GM12878 (cell line): ENCODE results near the gene ST7.

Experiments
- POLR2A ChIP-seq: IDR thresholded peaks from 2 replicates; pipeline ENCODE4 v1.6.1; 2011; ENCODE audit warnings: low read depth, mild to moderate bottlenecking, low read length
- SRF ChIP-seq, 2 experiments: IDR thresholded peaks; 2 replicates each; pipeline ENCODE4 v1.6.1; 2011; ENCODE audit warnings: low read depth in 2 of 2, low read length in 2 of 2, mild to moderate bottlenecking in 1 of 2, moderate library complexity in 1 of 2
- TAF1 ChIP-seq: IDR thresholded peaks from 2 replicates; pipeline ENCODE4 v1.6.1; 2011; ENCODE audit warnings: mild to moderate bottlenecking, low read depth, low read length, borderline replicate concordance
- TCF12 ChIP-seq: IDR thresholded peaks from 2 replicates; pipeline ENCODE4 v1.6.1; 2011; ENCODE audit warnings: low read depth, mild to moderate bottlenecking, low read length
- YY1 ChIP-seq: IDR thresholded peaks from 2 replicates; pipeline ENCODE4 v1.6.1; 2011; ENCODE audit warnings: low read depth, mild to moderate bottlenecking, low read length
- ZNF24 ChIP-seq: fragments of 450-650 bp; IDR thresholded peaks from 2 replicates; pipeline ENCODE4 v1.6.1; 2017; ENCODE audit warnings: antibody characterized with exemption, mild to moderate bottlenecking
- TF ChIP-seq, protein P1 (sequence below), 3 experiments: IDR thresholded peaks in 2 of 3; conservative IDR thresholded peaks in 1 of 3; 2 replicates each; pipeline ENCODE4 v1.5.1; 2011; ENCODE audit warnings: low read depth in 3 of 3, low read length in 3 of 3, mild to moderate bottlenecking in 3 of 3, control low read depth in 2 of 3, moderate library complexity in 2 of 3, inconsistent platforms in 1 of 3, mixed read lengths in 1 of 3; ENCODE audit not compliant: control insufficient read depth in 2 of 3, insufficient read depth in 1 of 3; ENCODE audit errors: extremely low read depth in 1 of 3
- TF ChIP-seq, protein P2 (sequence below): IDR thresholded peaks from 2 replicates; pipeline ENCODE4 v1.6.1; 2011; ENCODE audit warnings: mild to moderate bottlenecking, low read depth, low read length, moderate library complexity; ENCODE audit not compliant: insufficient replicate concordance

DNA sequence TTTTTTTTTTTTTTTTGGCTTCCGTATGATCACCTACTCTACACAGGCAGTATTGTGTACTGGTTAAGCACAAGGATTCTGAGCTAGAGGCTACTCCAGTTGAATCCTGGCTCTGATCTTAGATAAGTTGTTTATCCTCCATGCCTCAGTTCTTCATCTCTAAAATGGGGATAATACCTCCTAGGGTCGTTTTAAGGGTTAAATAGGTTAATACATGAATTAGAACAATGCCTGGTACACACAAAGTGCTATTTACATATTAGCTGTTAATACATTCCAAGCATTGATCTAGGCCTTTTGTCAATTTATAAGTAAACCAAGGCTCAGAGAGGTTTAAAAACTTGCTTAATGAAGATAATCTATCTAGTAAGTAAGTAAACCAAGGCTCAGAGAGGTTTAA, 59.0 kb downstream of the ST7 start:
- TF ChIP-seq TAF1 (no peak), ZNF24 (no peak), SRF (IDR thresholded peaks at IDR 0.05; ENCODE audit: low read depth in 2 of 2, low read length in 2 of 2) (no peak), TCF12 (no peak), YY1 (no peak), POLR2A (no peak)
- TF ChIP-seq, protein P1, sequence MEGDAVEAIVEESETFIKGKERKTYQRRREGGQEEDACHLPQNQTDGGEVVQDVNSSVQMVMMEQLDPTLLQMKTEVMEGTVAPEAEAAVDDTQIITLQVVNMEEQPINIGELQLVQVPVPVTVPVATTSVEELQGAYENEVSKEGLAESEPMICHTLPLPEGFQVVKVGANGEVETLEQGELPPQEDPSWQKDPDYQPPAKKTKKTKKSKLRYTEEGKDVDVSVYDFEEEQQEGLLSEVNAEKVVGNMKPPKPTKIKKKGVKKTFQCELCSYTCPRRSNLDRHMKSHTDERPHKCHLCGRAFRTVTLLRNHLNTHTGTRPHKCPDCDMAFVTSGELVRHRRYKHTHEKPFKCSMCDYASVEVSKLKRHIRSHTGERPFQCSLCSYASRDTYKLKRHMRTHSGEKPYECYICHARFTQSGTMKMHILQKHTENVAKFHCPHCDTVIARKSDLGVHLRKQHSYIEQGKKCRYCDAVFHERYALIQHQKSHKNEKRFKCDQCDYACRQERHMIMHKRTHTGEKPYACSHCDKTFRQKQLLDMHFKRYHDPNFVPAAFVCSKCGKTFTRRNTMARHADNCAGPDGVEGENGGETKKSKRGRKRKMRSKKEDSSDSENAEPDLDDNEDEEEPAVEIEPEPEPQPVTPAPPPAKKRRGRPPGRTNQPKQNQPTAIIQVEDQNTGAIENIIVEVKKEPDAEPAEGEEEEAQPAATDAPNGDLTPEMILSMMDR (IDR thresholded peaks at IDR 0.05 in 2 of 3, conservative IDR thresholded peaks at IDR 0.05 in 1 of 3; ENCODE audit: control insufficient read depth in 2 of 3, extremely low read depth in 1 of 3, insufficient read depth in 1 of 3, low read depth in 3 of 3, low read length in 3 of 3) = no peak
- TF ChIP-seq, protein P2, sequence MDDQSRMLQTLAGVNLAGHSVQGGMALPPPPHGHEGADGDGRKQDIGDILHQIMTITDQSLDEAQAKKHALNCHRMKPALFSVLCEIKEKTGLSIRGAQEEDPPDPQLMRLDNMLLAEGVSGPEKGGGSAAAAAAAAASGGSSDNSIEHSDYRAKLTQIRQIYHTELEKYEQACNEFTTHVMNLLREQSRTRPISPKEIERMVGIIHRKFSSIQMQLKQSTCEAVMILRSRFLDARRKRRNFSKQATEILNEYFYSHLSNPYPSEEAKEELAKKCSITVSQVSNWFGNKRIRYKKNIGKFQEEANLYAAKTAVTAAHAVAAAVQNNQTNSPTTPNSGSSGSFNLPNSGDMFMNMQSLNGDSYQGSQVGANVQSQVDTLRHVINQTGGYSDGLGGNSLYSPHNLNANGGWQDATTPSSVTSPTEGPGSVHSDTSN = no peak
